Stimulated activated CD8-positive, alpha-beta memory T cell treated with anti-CD3 and anti-CD28 coated beads, Interleukin-15, amount 100 ng/mL, for 48 hours (primary cell): ENCODE data around the gene KCTD15.
"Not testable (repeated sequence)": the region's sequence is repeated elsewhere in the genome, so short reads cannot be mapped to it uniquely, and the experiment has no call there.

ENCODE experiments used
- DNase-seq, 2 donors: peaks; one replicate each; pipeline ENCODE4 v3.0.0-alpha.2; 2020; ENCODE audit warnings: low read depth in 2 of 2

KCTD15 gene

DNA sequence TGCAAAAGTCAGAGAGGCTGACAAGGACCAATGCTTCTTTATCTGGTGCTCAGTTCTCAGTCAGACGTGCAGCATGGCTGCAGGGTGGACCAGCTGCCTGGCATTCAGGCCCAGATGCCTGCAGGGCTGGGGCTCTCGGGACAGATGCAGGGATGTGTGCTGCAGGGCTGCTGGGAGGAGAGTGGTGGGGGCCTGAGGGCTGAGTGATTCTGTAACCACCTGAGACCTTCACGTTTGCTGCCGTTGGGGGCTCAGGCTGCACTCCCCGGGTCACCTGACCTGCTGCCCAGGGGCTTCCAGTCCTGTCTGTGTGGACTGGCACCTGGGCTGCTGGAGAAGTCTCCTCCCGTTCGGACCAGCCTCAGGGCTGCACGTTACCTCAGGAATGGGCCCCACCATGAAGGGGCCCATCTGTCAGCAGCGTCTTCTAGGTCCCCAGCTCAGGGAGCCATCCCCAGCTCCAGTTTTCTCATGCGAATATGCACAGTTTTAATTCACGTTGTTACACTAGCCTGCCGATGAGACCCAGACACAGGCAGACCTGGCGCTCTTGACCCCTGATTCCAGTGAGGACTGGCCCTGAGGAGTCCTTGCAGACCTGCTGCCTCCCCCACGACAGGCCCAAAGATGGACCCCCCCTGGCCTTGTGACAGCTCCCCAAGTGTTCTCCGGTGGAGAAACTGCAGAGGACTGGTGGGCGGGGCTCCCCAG, 16.9 kb downstream of the KCTD15 start:
- DNase-seq = no peak

- DNase-seq = no peak
These were observed 17.8 kb downstream of the KCTD15 start for GRCh38 chr19:33814181-33815165.

- DNase-seq = no peak
These were observed 19.0 kb downstream of the KCTD15 start for GRCh38 chr19:33815380-33816340.

GRCh38 chr19:33818411-33818810, 21.7 kb downstream of the KCTD15 start:
- no peak for DNase-seq

- DNase-seq = not testable (repeated sequence)
These were observed 22.4 kb downstream of the KCTD15 start for GRCh38 chr19:33819078-33819477.

DNA sequence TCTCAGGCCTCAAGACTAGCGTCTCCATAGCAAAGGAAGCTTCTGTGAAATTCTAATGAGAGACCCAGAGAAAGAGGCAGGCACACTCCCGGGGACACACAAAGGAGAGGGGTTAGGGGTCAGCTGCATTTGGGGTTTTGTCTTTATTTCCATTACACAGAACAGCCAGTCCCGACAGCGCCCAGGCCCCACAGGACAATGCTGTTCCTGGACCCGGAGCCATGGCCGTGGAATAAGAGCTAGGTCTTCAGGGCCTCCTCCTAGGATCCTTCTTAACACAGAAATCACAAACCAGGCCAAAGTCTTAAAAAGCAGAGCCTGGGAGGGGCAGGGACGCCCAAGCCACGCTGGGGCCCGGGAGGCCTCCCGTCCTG, 22.8 kb downstream of the KCTD15 start:
- no peak for DNase-seq

- DNase-seq = peak; percentile 43 to 54
These were observed 23.5 kb downstream of the KCTD15 start for GRCh38 chr19:33819880-33820781.

GRCh38 chr19:33821871-33822270, 25.2 kb downstream of the KCTD15 start:
- DNase-seq = no peak

- DNase-seq = no peak
These were observed 26.7 kb downstream of the KCTD15 start for GRCh38 chr19:33823341-33823740.

DNA sequence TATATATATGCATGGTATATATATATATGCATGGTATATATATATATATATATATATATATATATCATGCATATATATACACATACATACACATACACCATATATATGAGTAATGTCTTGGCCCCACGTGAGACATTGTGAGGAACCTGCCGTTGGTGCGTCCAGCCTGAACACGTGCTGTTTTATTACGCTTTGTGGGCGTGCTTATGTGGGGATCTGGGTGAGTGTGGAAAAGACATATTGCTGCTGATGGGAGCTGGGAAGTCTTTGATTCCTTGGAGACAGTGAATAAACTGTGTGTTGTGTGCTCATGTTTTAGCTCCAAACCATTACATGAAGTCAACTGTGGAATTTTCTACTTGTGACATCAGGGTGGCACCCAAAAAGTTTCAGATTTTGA, 28.9 kb downstream of the KCTD15 start:
- no peak for DNase-seq

GRCh38 chr19:33826521-33826920, 29.9 kb downstream of the KCTD15 start:
- DNase-seq = no peak

DNA sequence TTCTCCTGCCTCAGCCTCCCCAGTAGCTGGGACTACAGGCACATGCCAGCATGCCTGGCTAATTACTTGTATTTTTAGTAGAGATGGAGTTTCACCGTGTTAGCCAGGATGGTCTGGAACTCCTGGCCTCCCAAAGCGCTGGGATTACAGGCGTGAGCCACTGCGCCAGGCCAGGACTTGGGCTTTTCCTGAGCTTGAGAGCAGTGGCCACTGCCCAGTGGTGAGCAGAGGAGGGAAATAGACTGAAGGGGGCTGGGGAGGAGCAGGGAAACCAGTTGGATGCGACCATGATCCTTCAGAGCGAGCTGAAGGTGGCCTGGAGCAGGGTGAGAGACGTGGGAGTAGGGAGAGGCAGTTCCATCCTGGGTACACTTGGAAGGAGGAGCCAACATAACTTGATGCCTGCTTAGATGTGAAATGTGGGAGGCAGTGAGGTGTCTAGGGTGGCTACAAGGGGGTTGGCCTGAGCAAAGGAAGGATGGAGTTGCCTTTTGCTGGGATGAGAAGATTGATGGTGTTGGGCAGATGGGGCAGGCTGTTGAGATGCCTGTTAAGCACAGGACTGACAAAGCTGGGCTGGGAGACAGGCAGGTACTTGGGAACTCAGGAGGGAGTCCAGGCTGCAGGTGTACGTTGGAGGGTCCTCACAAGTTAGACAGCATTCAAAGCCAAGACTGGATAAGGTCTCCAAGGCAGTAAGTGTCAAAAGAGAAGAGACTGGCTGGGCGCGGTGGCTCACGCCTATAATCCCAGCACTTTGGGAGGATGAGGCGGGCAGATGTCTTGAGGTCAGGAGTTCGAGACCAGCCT, 31.8 kb downstream of the KCTD15 start:
- no peak for DNase-seq

DNA sequence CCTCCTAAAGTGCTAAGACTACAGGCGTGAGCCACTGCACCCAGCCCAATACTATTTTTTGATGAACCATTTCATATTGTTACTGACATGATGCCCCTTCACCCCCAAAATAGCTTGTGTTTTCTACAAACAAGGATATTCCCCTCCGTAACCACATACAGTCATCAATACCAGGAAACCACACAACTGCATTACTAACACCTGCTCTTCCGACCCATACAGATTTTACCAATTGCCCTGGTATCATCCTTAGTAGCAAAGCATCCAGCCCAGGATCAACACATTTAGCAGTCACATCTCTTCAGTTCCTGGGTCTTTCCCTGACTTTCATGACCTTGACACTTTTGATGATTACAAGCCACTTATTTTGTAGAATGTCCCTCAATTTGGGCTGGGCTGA, 33.6 kb downstream of the KCTD15 start:
- no peak for DNase-seq

GRCh38 chr19:33831825-33832224, 35.2 kb downstream of the KCTD15 start:
- DNase-seq = no peak

GRCh38 chr19:33832633-33833032, 36.0 kb downstream of the KCTD15 start:
- no peak for DNase-seq

GRCh38 chr19:33840382-33840781, 43.7 kb downstream of the KCTD15 start:
- DNase-seq = no peak

DNA sequence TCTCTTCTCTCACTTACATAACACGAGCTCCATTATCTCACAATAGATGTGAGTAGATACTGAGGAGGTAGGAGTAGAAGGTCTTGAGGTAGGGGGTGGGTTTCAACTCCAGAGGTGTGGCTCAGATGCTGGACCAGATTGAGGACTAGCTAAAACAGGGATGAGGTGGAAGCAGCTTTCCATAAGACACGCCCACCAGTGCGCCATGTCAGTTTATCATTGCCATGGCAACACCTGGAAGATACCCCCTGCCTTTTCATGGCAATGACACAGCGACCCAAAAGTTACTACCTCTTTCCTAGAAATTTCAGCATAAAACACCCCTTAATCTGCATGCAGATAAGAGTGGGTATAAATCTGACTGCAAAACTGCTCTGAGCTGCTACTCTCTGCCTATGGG, 44.1 kb downstream of the KCTD15 start:
- DNase-seq = no peak

DNA sequence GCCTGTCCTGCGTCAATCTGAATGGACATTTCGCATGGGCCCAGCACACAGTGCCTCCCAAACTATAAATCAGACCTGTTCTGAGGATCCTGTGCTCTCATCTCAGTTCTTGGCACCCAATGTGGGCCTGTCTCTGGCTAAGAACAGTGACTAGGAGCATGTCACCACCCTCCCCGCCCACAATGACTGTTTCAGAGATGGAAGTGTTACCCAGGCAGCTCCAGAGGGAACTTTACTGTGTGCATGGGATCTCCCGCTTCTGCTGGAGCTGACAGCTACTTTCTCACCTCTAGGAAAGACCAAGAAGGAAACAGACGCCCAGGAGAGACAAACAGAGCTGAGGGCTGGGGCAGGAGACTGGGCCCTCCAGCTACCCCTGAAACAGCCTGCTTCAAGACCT, 45.0 kb downstream of the KCTD15 start:
- DNase-seq = no peak

DNA sequence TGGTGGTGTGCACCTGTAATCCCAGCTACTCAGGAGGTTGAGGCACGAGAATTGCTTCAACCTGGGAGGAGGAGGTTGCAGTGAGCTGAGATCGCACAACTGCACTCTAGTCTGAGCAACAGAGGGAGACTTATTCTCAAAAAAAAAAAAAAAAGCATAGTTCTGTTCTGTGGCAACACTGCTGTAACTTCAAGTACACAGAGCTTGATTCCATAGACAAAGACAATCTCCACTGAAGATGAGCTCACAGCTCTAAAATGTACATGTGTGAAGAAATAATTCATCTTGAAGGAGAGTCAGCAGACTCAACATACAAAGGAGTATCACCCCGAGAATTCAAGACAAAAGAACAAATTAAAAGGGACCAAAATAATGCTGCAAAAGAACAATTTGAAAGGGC, 47.8 kb downstream of the KCTD15 start:
- DNase-seq = no peak

DNA sequence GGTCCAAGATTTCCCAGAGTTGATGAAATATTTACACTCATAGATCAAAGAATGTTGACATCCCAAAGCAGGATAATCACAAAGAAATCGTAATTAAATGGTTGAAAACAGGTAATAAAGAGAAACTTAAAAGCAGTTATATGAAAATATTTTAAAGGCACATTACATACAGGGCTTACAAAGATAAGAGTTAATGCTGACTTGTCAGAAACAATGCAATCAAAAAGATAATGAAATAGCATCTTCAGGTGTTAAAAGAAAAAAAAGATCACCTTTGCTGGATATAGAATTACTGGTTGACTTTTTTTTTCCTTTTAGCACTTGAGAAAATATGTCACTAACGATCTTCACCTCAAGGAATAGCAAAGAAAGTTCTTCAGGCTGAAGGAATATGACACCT, 48.8 kb downstream of the KCTD15 start:
- no peak for DNase-seq
